ENCODE measurements around the gene SLC39A7. TPM values are rescaled to one million over a fixed set of nuclear protein-coding genes. Genes with fewer than 3 reads are reported as not detected.

Gene SLC39A7
- total RNA-seq, 1 donor from 2014 or later = 47.7 TPM

DNA sequence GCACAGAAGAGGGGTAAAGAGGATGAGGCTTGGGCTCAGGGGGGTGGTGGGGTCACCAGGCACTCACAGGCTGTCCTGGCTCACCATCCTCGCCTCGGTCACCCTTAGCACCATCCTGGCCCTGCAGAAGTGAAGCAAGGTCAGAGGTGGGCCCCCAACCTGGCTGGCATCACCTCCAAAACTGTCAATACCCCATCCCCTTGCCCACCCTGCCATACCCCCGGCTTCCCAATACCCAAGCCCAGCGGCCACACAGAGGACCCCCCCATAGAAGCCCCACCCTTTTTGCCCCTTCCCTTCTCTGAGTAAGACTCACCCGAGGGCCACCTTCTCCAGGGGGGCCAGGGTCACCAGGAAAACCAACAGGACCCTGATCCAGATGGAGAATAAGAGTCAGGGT, 32.0 kb upstream of the SLC39A7 start:
- DNase-seq = no peak
- intact Hi-C loops (cut with micrococcal nuclease) = no loop called here
- no peak for ATAC-seq

DNA sequence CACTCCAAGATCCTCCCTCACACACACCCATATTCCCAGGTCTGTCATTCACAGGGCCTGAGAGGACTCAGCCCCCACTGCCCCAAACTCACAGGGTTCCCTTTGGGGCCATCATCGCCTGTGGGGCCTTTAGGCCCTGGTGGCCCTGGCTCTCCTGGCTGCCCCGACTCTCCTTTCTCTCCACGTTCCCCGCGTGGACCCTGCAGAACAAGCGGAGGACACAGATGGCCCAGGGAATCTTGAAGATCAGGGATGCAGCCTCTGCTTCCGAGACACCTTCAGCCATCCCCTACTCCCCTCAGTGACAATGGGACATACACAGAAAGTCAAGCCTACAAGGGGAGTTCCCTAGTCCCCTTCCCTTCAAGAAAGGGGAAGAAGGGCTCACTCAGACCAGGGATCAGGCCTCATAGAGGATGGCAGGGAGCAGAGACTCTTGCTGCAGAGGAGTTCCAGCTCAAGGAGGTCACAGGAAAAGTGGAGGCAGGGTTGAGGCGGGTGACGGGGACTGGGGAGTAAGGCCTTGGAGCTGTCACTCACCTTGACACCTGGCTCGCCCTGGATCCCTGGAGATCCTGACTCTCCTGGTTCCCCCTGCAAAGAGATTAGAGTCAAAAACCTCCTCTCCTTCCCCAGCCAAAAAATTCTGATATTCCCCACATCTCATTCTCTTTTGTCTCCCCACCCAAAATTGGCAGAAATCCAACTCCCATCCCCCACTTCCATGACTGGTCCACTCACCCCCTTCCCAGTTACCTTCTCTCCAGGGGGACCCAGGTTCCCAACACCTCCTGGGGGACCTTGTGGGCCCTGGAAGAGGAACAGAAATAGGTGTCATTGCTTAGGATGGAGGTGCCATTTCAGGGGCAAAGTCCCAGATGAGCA, 31.1 kb upstream of the SLC39A7 start:
- intact Hi-C loops (cut with micrococcal nuclease) = no loop called here
- no peak for ATAC-seq
- DNase-seq = no peak

DNA sequence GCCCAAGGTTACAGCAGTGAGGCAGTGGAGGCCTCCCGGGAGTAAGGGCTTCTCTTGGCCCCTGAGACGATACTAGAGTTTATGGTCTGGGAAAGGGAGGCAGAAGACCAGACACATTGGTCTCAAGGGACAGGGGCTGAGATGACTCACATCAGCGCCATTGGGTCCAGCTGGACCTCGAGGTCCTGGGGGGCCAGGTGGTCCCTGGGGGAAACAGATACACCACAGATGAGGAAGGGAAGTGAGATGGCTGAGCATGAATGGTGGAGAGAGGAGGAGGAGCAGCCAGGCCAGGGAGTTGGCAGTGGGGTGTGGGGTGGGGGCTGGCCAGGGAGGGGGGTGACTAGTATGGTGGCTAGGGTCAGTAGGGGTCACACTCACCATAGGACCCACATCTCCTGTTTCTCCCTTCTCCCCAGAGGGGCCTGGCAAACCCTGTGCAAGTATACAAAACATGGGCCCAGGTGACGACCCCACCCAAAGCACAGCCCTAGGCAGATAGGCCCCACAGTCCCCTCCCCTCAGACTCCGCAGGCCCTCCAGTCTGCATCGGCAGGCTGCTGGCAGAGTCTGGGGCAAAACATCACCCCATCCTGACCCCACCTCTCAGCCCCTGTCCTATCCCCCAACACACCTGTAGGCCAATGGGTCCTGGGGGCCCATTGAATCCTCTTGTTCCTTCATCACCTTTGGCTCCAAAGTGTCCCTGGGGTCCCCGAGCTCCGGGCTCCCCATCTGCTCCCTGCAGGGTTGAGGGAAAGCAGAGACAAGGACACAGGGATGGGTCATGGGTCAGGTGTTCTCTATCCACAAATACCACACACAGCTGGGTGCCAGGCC, 30.3 kb upstream of the SLC39A7 start:
- ATAC-seq (no peak), DNase-seq (no peak)
- intact Hi-C loops (cut with micrococcal nuclease) = no loop called here

- intact Hi-C loops (cut with micrococcal nuclease) = no loop called here
- DNase-seq (no peak), ATAC-seq (no peak)
These were observed 29.4 kb upstream of the SLC39A7 start for GRCh38 chr6:33171016-33171879.

- DNase-seq (no peak), ATAC-seq (no peak)
- intact Hi-C loops (cut with micrococcal nuclease) = no loop called here
These were observed 28.6 kb upstream of the SLC39A7 start for GRCh38 chr6:33171880-33172687.

DNA sequence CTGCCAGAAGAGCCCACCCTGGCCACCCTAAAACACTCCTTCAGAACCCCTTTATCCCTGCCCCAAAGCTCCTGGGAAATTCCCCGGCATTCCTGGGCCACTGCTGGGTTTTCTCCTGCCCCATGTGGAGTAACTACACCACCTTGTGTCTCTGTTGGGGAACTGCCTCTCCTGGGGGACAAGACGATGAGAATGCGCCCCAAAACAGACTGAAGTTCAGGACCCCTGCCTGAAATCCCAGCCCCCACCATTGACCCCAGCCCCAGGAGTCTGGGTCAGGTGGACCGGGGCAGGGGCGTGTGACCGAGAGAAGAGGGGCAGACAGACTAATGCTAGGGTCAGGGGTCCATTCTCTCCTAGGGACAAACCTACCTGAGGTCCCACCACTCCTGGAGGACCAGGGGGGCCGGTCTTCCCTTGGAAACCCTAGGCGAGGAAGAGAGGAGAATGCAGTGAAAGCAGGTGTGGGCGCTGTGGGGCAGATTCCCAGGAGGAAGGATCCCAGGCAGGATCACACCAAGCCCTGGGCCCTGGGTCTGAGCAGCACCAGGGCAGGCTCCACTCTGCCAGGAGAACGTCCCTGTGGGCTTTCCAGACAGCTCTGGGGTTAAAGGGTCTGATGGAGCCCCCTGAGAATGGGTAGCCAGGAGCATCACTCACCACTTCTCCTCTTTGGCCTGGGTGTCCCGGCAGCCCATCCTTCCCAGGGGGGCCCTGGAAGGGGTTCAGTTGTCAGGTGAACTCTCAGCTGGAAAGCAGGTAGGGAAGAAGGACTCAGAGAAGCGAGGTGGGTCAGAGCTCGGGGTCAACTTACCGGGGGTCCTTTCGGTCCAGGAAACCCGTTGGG, 27.8 kb upstream of the SLC39A7 start:
- DNase-seq (no peak), ATAC-seq (peak; percentile 38)
- intact Hi-C loops (cut with micrococcal nuclease) = no loop called here

GRCh38 chr6:33173535-33174180, 27.0 kb upstream of the SLC39A7 start:
- intact Hi-C loops (cut with micrococcal nuclease) = no loop called here
- ATAC-seq (no peak), DNase-seq (no peak)

DNA sequence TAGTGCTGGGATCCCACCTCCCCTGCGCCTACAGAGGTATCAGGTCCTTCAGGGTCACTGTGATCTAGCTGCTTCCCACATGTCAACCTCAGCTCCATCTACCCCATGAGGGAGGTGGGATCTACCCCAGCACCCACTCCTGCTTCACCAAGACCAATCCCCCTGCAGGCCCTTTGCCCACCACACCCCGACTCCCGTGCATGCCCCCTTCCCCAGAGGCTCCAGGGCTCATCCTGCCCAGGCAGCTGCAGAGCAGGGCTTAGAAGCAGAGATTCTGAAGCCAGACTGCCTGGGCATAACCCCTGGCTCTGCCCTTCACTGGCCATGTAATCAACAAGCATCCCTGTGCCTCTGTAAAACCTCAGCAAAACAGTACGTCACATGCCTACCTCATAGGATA, 25.9 kb upstream of the SLC39A7 start:
- DNase-seq (no peak), ATAC-seq (no peak)
- intact Hi-C loops (cut with micrococcal nuclease) = no loop called here

- ATAC-seq (no peak), DNase-seq (no peak)
- intact Hi-C loops (cut with micrococcal nuclease) = no loop called here
These were observed 25.1 kb upstream of the SLC39A7 start for GRCh38 chr6:33175436-33176069.

DNA sequence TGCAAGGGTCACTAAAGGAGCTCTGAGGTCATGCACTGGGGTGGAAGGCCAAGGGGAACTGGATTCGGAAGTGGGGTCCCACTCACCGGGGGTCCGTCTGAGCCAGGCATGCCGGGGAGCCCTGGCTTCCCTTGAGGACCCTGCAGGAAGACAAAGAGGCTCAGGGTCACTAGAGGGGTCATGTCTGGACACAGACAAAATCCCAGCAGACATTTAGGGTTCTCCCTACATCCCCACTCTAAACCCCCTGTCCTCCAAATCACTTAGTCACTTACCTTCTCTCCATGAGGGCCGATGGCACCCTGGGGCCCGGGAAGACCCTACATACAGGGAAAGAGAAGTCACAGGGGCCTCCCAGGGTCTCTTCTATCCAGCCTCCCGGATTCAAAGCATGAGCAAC, 23.8 kb upstream of the SLC39A7 start:
- intact Hi-C loops (cut with micrococcal nuclease) = no loop called here
- DNase-seq (no peak), ATAC-seq (no peak)

DNA sequence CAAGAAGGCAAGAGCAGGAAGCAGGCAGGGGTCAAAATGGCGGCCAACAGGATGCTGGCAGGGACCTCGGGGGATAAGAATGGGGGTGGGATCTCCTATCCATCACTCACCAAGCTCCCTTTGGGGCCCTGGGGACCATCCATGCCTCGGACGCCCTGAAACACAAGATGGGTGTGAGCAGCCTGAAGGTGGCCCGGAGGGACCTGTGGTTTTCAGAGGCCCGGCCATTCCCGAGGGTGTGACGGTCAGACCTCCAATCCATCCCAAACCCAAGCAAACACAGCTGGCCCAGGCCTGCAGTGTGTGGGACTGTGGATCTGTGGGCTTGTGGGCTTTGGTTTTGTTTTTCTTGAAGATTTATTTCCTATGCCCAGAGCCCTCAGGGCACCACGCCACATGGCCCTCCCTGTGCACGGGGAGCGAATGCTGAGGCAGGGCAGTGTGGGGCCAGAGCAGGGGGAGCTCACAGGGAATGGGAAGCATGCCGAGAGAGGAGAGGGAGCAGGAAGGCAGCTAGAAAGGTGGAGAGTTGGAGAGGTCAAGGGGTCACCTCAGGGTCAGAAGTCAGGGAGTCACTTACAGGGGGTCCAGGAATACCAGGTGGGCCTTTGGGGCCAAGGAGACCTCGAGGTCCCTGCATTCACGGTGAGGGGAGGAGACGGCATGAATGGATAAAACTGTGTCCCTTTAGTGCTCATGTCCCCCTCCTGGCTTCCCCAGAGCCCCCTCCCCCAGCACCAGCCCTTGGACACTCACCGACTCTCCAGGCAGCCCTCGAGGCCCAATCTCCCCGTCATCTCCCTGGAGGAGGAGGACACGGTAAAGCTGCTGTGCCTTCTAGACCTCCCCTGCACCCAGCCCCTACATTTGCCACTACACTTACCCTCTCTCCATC, 22.9 kb upstream of the SLC39A7 start:
- no peak for ATAC-seq
- intact Hi-C loops (cut with micrococcal nuclease) = no loop called here
- no peak for DNase-seq

DNA sequence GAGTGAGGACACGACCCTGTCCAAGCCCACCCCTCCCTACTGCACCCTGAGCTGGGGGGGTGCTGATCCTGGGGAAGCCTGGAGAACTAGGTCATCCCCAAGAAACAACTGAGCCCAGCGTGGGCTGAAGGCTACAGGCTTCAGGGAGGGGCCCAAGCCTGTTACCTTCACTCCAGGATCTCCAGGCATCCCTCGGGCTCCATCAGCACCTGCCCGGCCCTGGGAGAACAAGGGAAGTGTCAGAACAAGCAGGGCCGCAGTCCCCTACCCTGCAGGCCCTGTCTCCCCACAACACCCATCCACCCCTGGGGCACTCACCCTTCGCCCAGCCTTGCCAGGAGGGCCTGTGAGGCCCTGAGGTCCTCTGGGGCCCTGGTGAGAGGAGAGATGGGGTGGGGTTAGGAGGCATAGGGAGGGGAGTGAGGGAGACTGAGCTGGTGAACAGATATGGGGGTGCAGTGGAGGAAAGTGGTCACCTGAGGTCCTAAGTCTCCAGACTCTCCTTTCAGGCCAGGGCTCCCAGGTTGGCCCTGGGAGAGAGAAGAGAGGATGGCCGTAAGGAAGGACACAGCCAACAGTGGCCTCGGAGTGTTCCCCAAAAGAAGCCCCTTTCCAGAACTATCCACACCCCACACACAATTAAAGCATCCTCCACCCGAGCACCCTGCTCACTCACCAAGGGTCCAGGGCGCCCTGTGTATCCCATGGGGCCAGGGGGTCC, 21.8 kb upstream of the SLC39A7 start:
- intact Hi-C loops (cut with micrococcal nuclease) = no loop called here
- ATAC-seq (no peak), DNase-seq (no peak)

- intact Hi-C loops (cut with micrococcal nuclease) = no loop called here
- no peak for ATAC-seq
- no peak for DNase-seq
These were observed 19.5 kb upstream of the SLC39A7 start for GRCh38 chr6:33181141-33181540.

GRCh38 chr6:33183071-33183683, 17.5 kb upstream of the SLC39A7 start:
- DNase-seq (no peak), ATAC-seq (no peak)
- intact Hi-C loops (cut with micrococcal nuclease) = no loop called here

GRCh38 chr6:33185190-33185589, 15.5 kb upstream of the SLC39A7 start:
- no peak for DNase-seq
- intact Hi-C loops (cut with micrococcal nuclease) = no loop called here
- no peak for ATAC-seq
